Stimulated activated CD4-positive, alpha-beta T cell treated with anti-CD3 and anti-CD28 coated beads, Interleukin-1b, Interleukin-23, amount 100 ng/mL, for 24 hours (primary cell): ENCODE measurements around the gene GPR12.

ENCODE experiments used
- DNase-seq, 4 experiments: peaks; one replicate each; pipeline ENCODE4 v3.0.0-alpha.2; 2020; ENCODE audit warnings: low read depth in 4 of 4, low spot score in 1 of 4

The GPR12 gene

GRCh38 chr13:26759907-26760831 lies at the start of gene GPR12:
Gene GPR12, minus strand, starts transcription at chr13:26760786. Its CDS starts 959 bp downstream, at chr13:26759827.
- DNase-seq = no peak

- no peak for DNase-seq
Observed at GRCh38 chr13:26810095-26810494, 49.5 kb upstream of the GPR12 start.

DNA sequence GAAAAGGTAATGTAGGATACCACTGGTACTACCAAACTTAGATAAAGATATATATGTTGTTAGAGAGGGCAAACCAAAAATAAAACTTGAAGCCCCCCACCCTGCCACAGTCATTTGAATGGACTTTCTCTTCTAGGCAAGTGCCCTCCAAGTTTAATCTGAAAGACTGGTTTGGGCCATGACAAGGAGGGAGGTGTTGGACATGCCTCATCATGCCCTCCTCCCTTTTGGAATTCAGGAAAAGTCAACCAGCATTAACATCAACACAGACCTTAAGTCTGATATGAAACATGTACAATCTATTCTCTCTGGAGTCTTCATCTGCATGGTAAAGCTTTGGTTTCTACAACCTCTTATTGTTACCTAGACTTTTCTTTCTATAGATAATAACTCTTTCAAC lies 46.3 kb upstream of the GPR12 start:
- DNase-seq = no peak

DNA sequence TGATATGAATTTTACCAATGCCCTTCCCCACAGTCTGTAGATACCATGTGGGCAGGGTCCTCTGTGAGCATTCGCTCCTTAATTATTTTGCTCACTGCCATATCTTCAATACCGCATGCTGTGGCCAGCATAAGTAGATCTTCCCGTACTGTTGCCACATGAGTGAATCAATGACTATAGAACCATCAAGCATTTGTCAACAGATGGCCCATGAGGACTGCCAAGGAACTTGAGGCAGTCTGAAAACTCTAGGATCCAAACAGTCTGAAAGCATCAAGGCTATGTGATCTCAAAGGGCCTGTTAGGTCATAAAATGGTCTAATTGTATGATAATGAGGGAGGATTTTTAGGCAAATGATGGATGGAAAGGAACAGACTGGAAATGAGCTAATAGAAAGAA lies 27.4 kb upstream of the GPR12 start:
- DNase-seq = no peak

GRCh38 chr13:26786651-26787295 lies 26.2 kb upstream of the GPR12 start:
- no peak for DNase-seq

DNA sequence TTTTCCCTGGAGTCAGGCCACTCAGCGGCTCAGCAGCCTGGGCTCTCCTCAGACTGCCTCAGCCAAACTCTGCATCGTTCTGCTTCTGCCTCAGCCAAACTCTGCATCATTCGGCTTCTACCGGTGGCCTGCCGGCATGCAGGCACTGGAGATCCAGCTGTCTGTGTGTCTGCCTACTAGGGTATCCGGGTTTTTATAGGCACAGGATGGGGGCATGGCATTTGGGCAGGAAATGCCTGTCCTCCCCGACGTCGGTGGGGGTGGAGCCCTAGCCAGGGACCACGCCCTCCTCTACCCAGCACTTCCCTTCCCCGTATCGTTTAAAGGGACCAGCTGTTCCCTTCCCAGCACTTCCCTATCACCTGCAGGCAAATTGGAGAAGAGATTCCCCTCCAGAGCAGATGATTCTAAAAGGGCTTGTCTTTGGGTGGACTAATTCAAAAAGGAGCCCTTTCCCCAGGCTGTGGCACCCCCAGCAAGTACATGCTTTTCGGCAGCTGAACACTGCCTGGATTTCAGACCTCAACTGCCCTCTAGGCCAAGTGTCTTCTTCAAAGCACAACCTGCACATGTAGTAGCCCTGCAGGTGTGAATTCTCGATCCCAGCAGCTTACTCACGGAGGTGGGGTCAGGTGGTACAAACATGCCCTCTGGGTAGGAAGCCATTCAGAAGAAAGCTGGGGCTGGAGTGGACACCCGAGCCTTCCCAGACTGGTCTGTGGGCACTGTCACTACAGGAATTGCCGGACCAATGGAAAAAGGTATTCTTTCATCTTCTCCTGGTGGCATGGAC lies 25.4 kb upstream of the GPR12 start:
- peak; percentile 1 to 35 (median 16) for DNase-seq

GRCh38 chr13:26784704-26785639 lies 24.4 kb upstream of the GPR12 start:
- DNase-seq = no peak

DNA sequence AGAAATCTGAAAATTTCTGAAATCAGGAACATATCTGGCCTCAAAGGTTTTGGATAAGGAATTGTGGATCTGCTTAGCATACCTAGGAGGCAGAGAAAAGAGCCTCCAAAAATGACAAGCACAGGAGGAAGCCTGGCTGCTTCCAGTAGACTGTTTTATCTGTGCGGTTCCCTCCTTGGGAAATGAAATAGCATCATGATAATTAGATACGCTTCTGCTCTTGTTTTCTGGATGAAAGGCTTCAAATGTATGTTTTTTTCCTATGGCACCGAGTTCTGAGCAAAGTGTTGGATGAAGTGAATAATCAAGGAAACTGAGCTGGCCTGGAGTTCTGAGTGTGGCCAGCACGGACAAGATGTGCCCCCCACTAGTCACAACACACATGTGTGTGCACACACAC lies 19.8 kb upstream of the GPR12 start:
- DNase-seq = no peak

- no peak for DNase-seq
Observed at GRCh38 chr13:26779321-26779720, 18.7 kb upstream of the GPR12 start.

- DNase-seq = no peak
Observed at GRCh38 chr13:26772531-26772930, 11.9 kb upstream of the GPR12 start.

DNA sequence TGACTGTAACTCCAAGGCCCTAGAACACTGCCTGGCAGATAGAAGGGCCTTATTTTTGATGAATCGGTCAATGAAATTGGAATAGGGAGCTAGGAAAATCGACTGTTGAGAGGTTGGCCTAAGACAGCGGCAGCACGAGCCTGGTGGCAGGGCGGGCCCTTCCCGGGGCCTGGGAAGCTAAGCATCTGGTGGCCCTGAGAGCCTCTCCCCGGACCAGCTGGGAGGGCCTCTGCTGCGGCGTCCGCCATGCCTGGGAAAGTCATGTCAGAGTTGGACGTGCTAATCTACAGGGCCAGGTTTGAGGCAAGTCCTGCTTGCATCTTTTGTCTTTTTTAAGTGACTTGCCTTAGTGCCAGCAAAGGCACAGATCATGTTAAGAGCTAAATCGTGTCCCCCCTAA lies 11.2 kb upstream of the GPR12 start:
- DNase-seq = no peak

- DNase-seq = no peak
Observed at GRCh38 chr13:26762745-26763345, 2.3 kb upstream of the GPR12 start.

DNA sequence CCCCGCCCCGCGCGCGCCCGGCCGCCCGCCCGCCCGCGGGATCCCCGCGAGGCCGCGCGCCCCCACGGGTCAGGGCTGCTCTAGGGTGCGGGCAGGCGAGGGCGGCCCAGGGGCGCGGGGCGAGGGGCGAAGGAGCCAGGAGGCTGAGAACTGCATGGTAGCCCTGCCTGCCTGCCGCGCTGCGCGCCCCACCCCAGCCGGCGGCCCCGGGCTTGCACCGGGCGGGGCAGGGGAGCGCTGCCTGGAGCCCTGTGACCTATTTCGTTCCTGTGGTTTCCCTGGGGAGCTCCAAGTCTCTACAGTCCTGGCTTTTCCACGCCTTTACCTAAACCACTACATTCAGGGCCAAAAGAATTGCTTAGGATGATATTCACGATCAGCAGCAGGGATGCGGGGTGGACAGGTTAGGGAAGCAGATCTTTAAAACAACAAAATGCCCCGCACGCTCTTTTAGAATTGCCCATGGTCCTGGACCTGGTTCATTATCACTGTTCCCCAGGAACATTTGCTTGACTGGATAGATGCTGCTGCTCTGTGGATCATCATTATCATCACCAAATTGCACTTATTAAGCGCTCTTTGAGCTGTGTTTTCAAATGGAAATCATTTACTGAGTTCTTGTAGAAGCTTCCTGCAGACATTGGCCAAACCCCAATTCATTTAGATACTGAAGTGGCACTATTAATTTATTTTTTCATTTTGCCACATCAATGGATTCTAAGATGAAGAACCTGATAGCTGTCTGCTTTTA lies 421 bp upstream of the GPR12 start:
- no peak for DNase-seq

GRCh38 chr13:26759249-26759906 lies 1.2 kb downstream of the GPR12 start:
- DNase-seq = no peak

- no peak for DNase-seq
Observed at GRCh38 chr13:26758496-26759157, 2.0 kb downstream of the GPR12 start.

GRCh38 chr13:26756961-26757360 lies 3.6 kb downstream of the GPR12 start:
- DNase-seq = no peak

DNA sequence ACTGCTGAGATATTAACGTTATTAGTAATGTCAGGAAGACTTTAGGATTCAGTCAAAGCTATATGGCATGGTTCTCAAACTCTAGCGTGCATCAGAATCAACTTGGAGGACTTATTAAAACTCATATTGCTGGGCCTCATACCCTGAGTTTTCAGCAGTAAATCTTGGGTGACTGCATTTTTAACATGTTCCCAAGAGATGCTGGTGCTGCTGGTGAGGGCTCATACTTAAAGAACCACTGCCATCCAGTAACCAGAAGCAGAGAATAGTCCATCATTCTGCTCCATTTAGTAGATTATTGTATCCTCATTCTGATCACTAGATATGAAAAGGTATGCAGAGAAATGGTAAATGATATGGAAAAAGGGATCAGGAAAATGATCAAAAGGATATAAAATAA lies 7.9 kb downstream of the GPR12 start:
- no peak for DNase-seq

GRCh38 chr13:26749905-26750304 lies 10.7 kb downstream of the GPR12 start:
- DNase-seq = no peak
